ENCODE measurements around the gene ERCC1.
"Not testable (repeated sequence)": the region's sequence is repeated elsewhere in the genome, so short reads cannot be mapped to it uniquely, and the experiment has no call there.

Gene ERCC1

GRCh38 chr19:45407585-45407984 lies 16.1 kb downstream of the ERCC1 start:
- H3K9ac ChIP-seq (ENCODE audit: low read depth in 1 of 2, low read length in 2 of 2) = not testable (repeated sequence)
- peak overlapping the region in 1 of 2 donors; percentile 95 for H3K4me3 ChIP-seq (ENCODE audit: low read depth in 1 of 2, low read length in 2 of 2)

GRCh38 chr19:45407091-45407375 lies 16.7 kb downstream of the ERCC1 start:
- no peaks in the 10 kb centered on the region for H3K36me3 ChIP-seq (ENCODE audit: control insufficient read depth in 1 of 2, insufficient read depth in 2 of 2, low read length in 2 of 2)
- no peak overlapping the region for H3K27ac ChIP-seq (ENCODE audit: low read depth, low read length)
- H3K9me3 ChIP-seq (ENCODE audit: control insufficient read depth in 1 of 2, low read length in 2 of 2) = no peaks in the 10 kb centered on the region
- H3K4me3 ChIP-seq (ENCODE audit: low read depth in 1 of 2, low read length in 2 of 2) = peak overlapping the region; percentile 83 to 95
- H3K9ac ChIP-seq (ENCODE audit: low read depth in 1 of 2, low read length in 2 of 2) = peak overlapping the region; percentile 81 to 89
- H3K27me3 ChIP-seq (ENCODE audit: control insufficient read depth in 1 of 2, insufficient read depth in 2 of 2, low read length in 2 of 2) = peaks cover 3 to 5% of the 10 kb centered on the region in 2 donors
- peaks cover 26 to 45% of the 10 kb centered on the region in 2 donors for H3K4me1 ChIP-seq (ENCODE audit: control insufficient read depth in 1 of 2, insufficient read depth in 2 of 2, low read length in 2 of 2)

More at GRCh38 chr19:45407585-45407984, 16.1 kb downstream of the ERCC1 start:
- not testable (repeated sequence) for H3K9me3 ChIP-seq (ENCODE audit: control insufficient read depth in 1 of 2, low read length in 2 of 2); H3K36me3 ChIP-seq (ENCODE audit: control insufficient read depth in 1 of 2, insufficient read depth in 2 of 2, low read length in 2 of 2); H3K27ac ChIP-seq (ENCODE audit: low read depth, low read length); H3K27me3 ChIP-seq (ENCODE audit: control insufficient read depth in 1 of 2, insufficient read depth in 2 of 2, low read length in 2 of 2)
- peaks cover 26 to 44% of the 10 kb centered on the region in 2 donors for H3K4me1 ChIP-seq (ENCODE audit: control insufficient read depth in 1 of 2, insufficient read depth in 2 of 2, low read length in 2 of 2)

GRCh38 chr19:45406226-45407090 lies 17.3 kb downstream of the ERCC1 start, which contains the start of gene POLR1G:
POLR1G (plus strand) TSS chr19:45406644; CDS start chr19:45406697, 53 bp downstream.
- peak within 1 kb of the TSS; percentile 83 to 95 for H3K4me3 ChIP-seq (ENCODE audit: low read depth in 1 of 2, low read length in 2 of 2)
- no peaks in the 10 kb centered on the region for H3K9me3 ChIP-seq (ENCODE audit: control insufficient read depth in 1 of 2, low read length in 2 of 2)
- H3K27ac ChIP-seq (ENCODE audit: low read depth, low read length) = peak within 1 kb of the TSS; percentile 82
- no peaks in the 10 kb centered on the region for H3K36me3 ChIP-seq (ENCODE audit: control insufficient read depth in 1 of 2, insufficient read depth in 2 of 2, low read length in 2 of 2)
- H3K4me1 ChIP-seq (ENCODE audit: control insufficient read depth in 1 of 2, insufficient read depth in 2 of 2, low read length in 2 of 2) = peaks cover 26 to 45% of the 10 kb centered on the region in 2 donors
- H3K27me3 ChIP-seq (ENCODE audit: control insufficient read depth in 1 of 2, insufficient read depth in 2 of 2, low read length in 2 of 2) = peaks cover 3 to 5% of the 10 kb centered on the region in 2 donors
- peak within 1 kb of the TSS; percentile 81 to 89 for H3K9ac ChIP-seq (ENCODE audit: low read depth in 1 of 2, low read length in 2 of 2)

GRCh38 chr19:45405435-45406225 lies 18.1 kb downstream of the ERCC1 start:
- H3K4me1 ChIP-seq (ENCODE audit: control insufficient read depth in 1 of 2, insufficient read depth in 2 of 2, low read length in 2 of 2) = peaks cover 26 to 45% of the 10 kb centered on the region in 2 donors
- peak overlapping the region; percentile 83 to 95 for H3K4me3 ChIP-seq (ENCODE audit: low read depth in 1 of 2, low read length in 2 of 2)
- no peaks in the 10 kb centered on the region for H3K36me3 ChIP-seq (ENCODE audit: control insufficient read depth in 1 of 2, insufficient read depth in 2 of 2, low read length in 2 of 2)
- H3K9me3 ChIP-seq (ENCODE audit: control insufficient read depth in 1 of 2, low read length in 2 of 2) = no peaks in the 10 kb centered on the region
- peak overlapping the region; percentile 81 to 89 for H3K9ac ChIP-seq (ENCODE audit: low read depth in 1 of 2, low read length in 2 of 2)
- H3K27me3 ChIP-seq (ENCODE audit: control insufficient read depth in 1 of 2, insufficient read depth in 2 of 2, low read length in 2 of 2) = peaks cover 3 to 5% of the 10 kb centered on the region in 2 donors
- H3K27ac ChIP-seq (ENCODE audit: low read depth, low read length) = peak overlapping the region; percentile 82

GRCh38 chr19:45404557-45405434 lies 18.9 kb downstream of the ERCC1 start, which contains the start of gene PPP1R13L:
PPP1R13L (minus strand) TSS chr19:45405069; CDS start chr19:45398318, 6,751 bp downstream.
- H3K9me3 ChIP-seq (ENCODE audit: control insufficient read depth in 1 of 2, low read length in 2 of 2) = no peaks in the 10 kb centered on the region
- peak within 1 kb of the TSS; percentile 81 to 89 for H3K9ac ChIP-seq (ENCODE audit: low read depth in 1 of 2, low read length in 2 of 2)
- peaks cover 3 to 5% of the 10 kb centered on the region in 2 donors for H3K27me3 ChIP-seq (ENCODE audit: control insufficient read depth in 1 of 2, insufficient read depth in 2 of 2, low read length in 2 of 2)
- no peaks in the 10 kb centered on the region for H3K36me3 ChIP-seq (ENCODE audit: control insufficient read depth in 1 of 2, insufficient read depth in 2 of 2, low read length in 2 of 2)
- H3K27ac ChIP-seq (ENCODE audit: low read depth, low read length) = peak within 1 kb of the TSS; percentile 82
- H3K4me3 ChIP-seq (ENCODE audit: low read depth in 1 of 2, low read length in 2 of 2) = peak within 1 kb of the TSS; percentile 83 to 95
- H3K4me1 ChIP-seq (ENCODE audit: control insufficient read depth in 1 of 2, insufficient read depth in 2 of 2, low read length in 2 of 2) = peaks cover 26 to 45% of the 10 kb centered on the region in 2 donors

- Histone ChIP-seq H3K27ac (ENCODE audit: low read depth, low read length) (no peak overlapping the region), H3K4me1 (ENCODE audit: control insufficient read depth in 1 of 2, insufficient read depth in 2 of 2, low read length in 2 of 2) (peaks cover 26 to 45% of the 10 kb centered on the region in 2 donors), H3K4me3 (ENCODE audit: low read depth in 1 of 2, low read length in 2 of 2) (peak overlapping the region; percentile 83 to 95), H3K9me3 (ENCODE audit: control insufficient read depth in 1 of 2, low read length in 2 of 2) (no peaks in the 10 kb centered on the region), H3K27me3 (ENCODE audit: control insufficient read depth in 1 of 2, insufficient read depth in 2 of 2, low read length in 2 of 2) (peaks cover 3 to 5% of the 10 kb centered on the region in 2 donors), H3K9ac (ENCODE audit: low read depth in 1 of 2, low read length in 2 of 2) (peak overlapping the region; percentile 76 to 89), H3K36me3 (ENCODE audit: control insufficient read depth in 1 of 2, insufficient read depth in 2 of 2, low read length in 2 of 2) (no peaks in the 10 kb centered on the region)
Observed at GRCh38 chr19:45403781-45404556, 19.7 kb downstream of the ERCC1 start.

GRCh38 chr19:45403272-45403671 lies 20.4 kb downstream of the ERCC1 start:
- Histone ChIP-seq H3K9me3 (ENCODE audit: control insufficient read depth in 1 of 2, low read length in 2 of 2) (no peaks in the 10 kb centered on the region), H3K36me3 (ENCODE audit: control insufficient read depth in 1 of 2, insufficient read depth in 2 of 2, low read length in 2 of 2) (no peaks in the 10 kb centered on the region), H3K4me3 (ENCODE audit: low read depth in 1 of 2, low read length in 2 of 2) (no peak overlapping the region), H3K9ac (ENCODE audit: low read depth in 1 of 2, low read length in 2 of 2) (no peak overlapping the region), H3K4me1 (ENCODE audit: control insufficient read depth in 1 of 2, insufficient read depth in 2 of 2, low read length in 2 of 2) (peaks cover 26 to 50% of the 10 kb centered on the region in 2 donors), H3K27me3 (ENCODE audit: control insufficient read depth in 1 of 2, insufficient read depth in 2 of 2, low read length in 2 of 2) (peaks cover 3 to 5% of the 10 kb centered on the region in 2 donors), H3K27ac (ENCODE audit: low read depth, low read length) (no peak overlapping the region)

- H3K9ac ChIP-seq (ENCODE audit: low read depth in 1 of 2, low read length in 2 of 2) = no peak overlapping the region
- H3K4me1 ChIP-seq (ENCODE audit: control insufficient read depth in 1 of 2, insufficient read depth in 2 of 2, low read length in 2 of 2) = peaks cover 26 to 49% of the 10 kb centered on the region in 2 donors
- H3K36me3 ChIP-seq (ENCODE audit: control insufficient read depth in 1 of 2, insufficient read depth in 2 of 2, low read length in 2 of 2) = no peaks in the 10 kb centered on the region
- H3K27ac ChIP-seq (ENCODE audit: low read depth, low read length) = no peak overlapping the region
- H3K4me3 ChIP-seq (ENCODE audit: low read depth in 1 of 2, low read length in 2 of 2) = peak overlapping the region; percentile 21 to 60
- H3K9me3 ChIP-seq (ENCODE audit: control insufficient read depth in 1 of 2, low read length in 2 of 2) = no peaks in the 10 kb centered on the region
- H3K27me3 ChIP-seq (ENCODE audit: control insufficient read depth in 1 of 2, insufficient read depth in 2 of 2, low read length in 2 of 2) = peaks cover 3 to 5% of the 10 kb centered on the region in 2 donors
Observed at GRCh38 chr19:45402298-45403061, 21.2 kb downstream of the ERCC1 start.
